Measurements from ENCODE around the gene EFEMP1. TPM values are rescaled to one million over a fixed set of nuclear protein-coding genes. Genes with fewer than 3 reads are reported as not detected.

Gene EFEMP1
- total RNA-seq, 4 donors from 2014 or later, result 113 to 253 (median 137) TPM

DNA sequence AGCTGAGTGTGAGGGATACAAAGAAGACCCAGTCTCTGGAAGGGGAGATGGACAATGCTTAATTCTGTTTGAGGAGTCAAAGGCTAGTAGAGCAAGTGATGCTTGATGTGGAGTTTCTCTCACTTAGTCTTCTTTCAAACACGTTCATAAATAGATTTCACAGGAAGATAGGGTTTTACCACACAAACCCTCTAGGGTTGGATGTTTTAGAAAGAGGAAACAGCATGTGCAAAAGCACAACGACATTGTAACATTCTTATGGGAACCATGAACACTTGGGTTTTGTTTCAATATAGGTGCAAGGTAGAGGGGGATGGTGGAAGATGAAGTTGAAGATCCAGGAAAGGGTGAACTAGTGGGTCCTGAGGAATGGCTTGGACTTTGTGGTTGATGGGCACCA lies 10.8 kb upstream of the EFEMP1 start:
- TF ChIP-seq EP300 (IDR thresholded peaks at IDR 0.05) (no peak), POLR2A (IDR thresholded peaks at IDR 0.05) (no peak)
- TF ChIP-seq, protein P1, sequence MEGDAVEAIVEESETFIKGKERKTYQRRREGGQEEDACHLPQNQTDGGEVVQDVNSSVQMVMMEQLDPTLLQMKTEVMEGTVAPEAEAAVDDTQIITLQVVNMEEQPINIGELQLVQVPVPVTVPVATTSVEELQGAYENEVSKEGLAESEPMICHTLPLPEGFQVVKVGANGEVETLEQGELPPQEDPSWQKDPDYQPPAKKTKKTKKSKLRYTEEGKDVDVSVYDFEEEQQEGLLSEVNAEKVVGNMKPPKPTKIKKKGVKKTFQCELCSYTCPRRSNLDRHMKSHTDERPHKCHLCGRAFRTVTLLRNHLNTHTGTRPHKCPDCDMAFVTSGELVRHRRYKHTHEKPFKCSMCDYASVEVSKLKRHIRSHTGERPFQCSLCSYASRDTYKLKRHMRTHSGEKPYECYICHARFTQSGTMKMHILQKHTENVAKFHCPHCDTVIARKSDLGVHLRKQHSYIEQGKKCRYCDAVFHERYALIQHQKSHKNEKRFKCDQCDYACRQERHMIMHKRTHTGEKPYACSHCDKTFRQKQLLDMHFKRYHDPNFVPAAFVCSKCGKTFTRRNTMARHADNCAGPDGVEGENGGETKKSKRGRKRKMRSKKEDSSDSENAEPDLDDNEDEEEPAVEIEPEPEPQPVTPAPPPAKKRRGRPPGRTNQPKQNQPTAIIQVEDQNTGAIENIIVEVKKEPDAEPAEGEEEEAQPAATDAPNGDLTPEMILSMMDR (IDR thresholded peaks at IDR 0.05), result no peak
- H3K27ac ChIP-seq, result no peak overlapping the region
- 39 to 41% methylated on average over 2 of the region's 2 CpGs for WGBS, 2 donors
- H3K4me3 ChIP-seq, result no peak overlapping the region
- no peaks in the 10 kb centered on the region for H3K4me1 ChIP-seq
- no peaks in the 10 kb centered on the region for H3K27me3 ChIP-seq
- DNase-seq (ENCODE audit: low spot score in 2 of 2), result no peak
- no peaks in the 10 kb centered on the region for H3K36me3 ChIP-seq
- no peaks in the 10 kb centered on the region for H3K9me3 ChIP-seq

DNA sequence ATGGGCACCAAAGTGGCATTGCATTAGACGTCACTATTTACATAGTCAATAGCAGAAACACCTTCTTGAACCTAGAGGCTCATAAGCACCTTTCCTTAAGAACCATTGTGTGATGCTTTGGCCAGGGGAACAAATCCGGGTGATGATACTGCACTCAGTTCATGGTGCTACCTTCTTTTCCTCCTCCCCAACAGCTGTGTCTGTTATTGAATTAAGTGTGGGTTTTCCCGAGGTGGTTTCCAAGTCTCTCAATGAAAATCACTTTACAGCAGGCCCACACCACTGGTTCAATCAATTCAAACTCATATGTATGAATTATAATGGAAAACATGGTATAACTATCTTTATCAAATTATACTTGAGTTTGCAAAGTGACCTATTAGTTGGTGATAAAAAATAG lies 9.3 kb upstream of the EFEMP1 start:
- 81 to 82% methylated on average over 3 of the region's 3 CpGs for WGBS, 2 donors
- Histone ChIP-seq H3K4me3 (no peak overlapping the region), H3K4me1 (no peaks in the 10 kb centered on the region), H3K9me3 (no peaks in the 10 kb centered on the region), H3K27me3 (no peaks in the 10 kb centered on the region), H3K27ac (no peak overlapping the region), H3K36me3 (no peaks in the 10 kb centered on the region)
- DNase-seq (ENCODE audit: low spot score in 2 of 2), result no peak
- no peak for TF ChIP-seq POLR2A (IDR thresholded peaks at IDR 0.05)
- no peak for TF ChIP-seq EP300 (IDR thresholded peaks at IDR 0.05)
- TF ChIP-seq, protein P1 (IDR thresholded peaks at IDR 0.05), result no peak

DNA sequence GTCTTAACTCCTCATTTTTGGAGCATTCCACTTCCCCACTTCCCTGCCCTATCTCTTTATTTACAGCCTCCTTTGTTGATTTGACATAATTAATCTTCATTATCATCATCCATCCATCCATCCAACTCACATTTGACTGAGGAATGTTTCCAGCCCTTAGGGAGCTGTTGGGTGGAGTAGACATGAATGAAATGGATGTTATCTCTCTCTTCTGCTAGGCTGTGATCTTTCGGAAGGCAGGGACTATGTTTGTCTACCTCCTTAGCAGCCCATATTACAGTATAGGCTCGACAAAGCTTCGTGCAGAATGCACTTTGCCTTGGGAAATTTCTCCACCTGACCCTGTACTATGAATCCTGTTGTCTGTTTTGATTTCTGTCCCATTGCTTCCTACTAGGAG lies 7.7 kb upstream of the EFEMP1 start:
- TF ChIP-seq, protein P1 (IDR thresholded peaks at IDR 0.05), result no peak
- TF ChIP-seq EP300 (IDR thresholded peaks at IDR 0.05) (no peak), POLR2A (IDR thresholded peaks at IDR 0.05) (no peak)
- Histone ChIP-seq H3K4me3 (no peak overlapping the region), H3K36me3 (no peaks in the 10 kb centered on the region), H3K27ac (no peak overlapping the region), H3K4me1 (no peaks in the 10 kb centered on the region), H3K27me3 (peaks cover 0 to 8% of the 10 kb centered on the region in 2 donors), H3K9me3 (no peaks in the 10 kb centered on the region)
- DNase-seq (ENCODE audit: low spot score in 2 of 2), result no peak
- 73 to 75% methylated on average over 3 of the region's 3 CpGs for WGBS, 2 donors

DNA sequence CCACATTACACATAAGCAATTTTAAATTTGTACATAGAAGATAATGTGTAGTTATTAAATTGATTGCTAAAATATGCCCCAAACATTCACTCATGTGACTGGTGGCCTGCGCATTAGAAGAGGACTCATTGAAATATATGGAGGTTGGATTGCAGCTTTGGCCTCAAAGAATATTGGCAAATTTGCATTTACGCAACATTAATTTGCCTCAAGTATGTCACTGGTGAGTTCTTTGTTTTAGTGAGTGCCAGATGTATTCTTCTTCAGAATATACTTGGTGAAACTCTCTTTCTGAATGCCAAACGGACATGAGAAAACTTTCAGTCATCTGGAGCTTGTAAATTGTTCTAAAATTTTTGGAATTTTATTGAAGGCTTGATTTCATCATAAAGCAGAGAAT lies 5.9 kb upstream of the EFEMP1 start:
- 87 to 94% methylated on average over 3 of the region's 3 CpGs for WGBS, 2 donors
- no peaks in the 10 kb centered on the region for H3K36me3 ChIP-seq
- H3K9me3 ChIP-seq, result no peaks in the 10 kb centered on the region
- no peak for TF ChIP-seq POLR2A (IDR thresholded peaks at IDR 0.05)
- TF ChIP-seq, protein P1 (IDR thresholded peaks at IDR 0.05), result no peak
- TF ChIP-seq EP300 (IDR thresholded peaks at IDR 0.05), result no peak
- H3K4me3 ChIP-seq, result no peak overlapping the region
- H3K27ac ChIP-seq, result no peak overlapping the region
- H3K4me1 ChIP-seq, result no peaks in the 10 kb centered on the region
- DNase-seq (ENCODE audit: low spot score in 2 of 2), result no peak
- peaks cover 0 to 21% of the 10 kb centered on the region in 2 donors for H3K27me3 ChIP-seq

DNA sequence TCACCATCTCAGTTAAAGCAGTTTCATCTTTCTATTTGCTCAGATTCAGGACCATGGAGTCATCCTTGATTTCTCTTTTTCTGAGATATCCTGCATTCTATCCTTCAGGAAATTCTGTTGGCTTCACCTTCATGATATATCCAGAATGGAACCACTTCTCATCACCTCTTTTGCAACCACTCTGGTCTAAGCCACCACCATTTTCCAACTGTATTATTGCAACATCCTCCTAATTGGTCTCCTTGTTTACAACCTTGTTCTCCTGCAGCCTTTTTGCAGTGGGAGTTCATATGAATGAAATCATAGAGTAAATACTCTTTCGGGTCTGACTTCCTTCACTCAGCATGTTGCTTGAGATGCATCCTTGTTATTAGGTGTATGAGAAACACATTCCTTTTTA lies 3.4 kb upstream of the EFEMP1 start:
- Histone ChIP-seq H3K4me1 (peaks cover 0 to 18% (median 2%) of the 10 kb centered on the region in 4 donors), H3K27ac (no peak overlapping the region), H3K27me3 (peaks cover 0 to 32% of the 10 kb centered on the region in 2 donors), H3K36me3 (no peaks in the 10 kb centered on the region), H3K9me3 (no peaks in the 10 kb centered on the region), H3K4me3 (no peak overlapping the region)
- no peak for DNase-seq (ENCODE audit: low spot score in 2 of 2)
- TF ChIP-seq POLR2A (IDR thresholded peaks at IDR 0.05) (no peak), EP300 (IDR thresholded peaks at IDR 0.05) (no peak)
- TF ChIP-seq, protein P1 (IDR thresholded peaks at IDR 0.05), result no peak
- WGBS, 2 donors, result 72 to 84% methylated on average over 1 of the region's 1 CpG

All from tibial nerve (tissue), 4 donors.